HepG2 (cell line): Measurements from ENCODE around the gene APOC1. TPM values are rescaled to one million over a fixed set of nuclear protein-coding genes. Genes with fewer than 3 reads are reported as not detected.

Experiments used
- CENPT ChIP-seq: sonication (generic); formaldehyde crosslinking; IDR thresholded peaks from 2 replicates; pipeline ENCODE4 v1.8.0; 2022; ENCODE audit warnings: low read depth, mild to moderate bottlenecking, moderate library complexity, missing genetic modification reagents
- DMAP1 ChIP-seq: IDR thresholded peaks from 2 replicates; pipeline ENCODE4 v1.6.1; 2016
- DNMT3B ChIP-seq: conservative IDR thresholded peaks from 2 replicates; pipeline ENCODE4 v1.6.1; 2016; ENCODE audit warnings: missing biosample characterization, control low read depth
- EP300 ChIP-seq, 3 experiments: sonication (generic) in 1 of 3; formaldehyde crosslinking in 1 of 3; IDR thresholded peaks; 2 replicates each; pipeline versions ENCODE4 v1.5.1 to v1.6.1; 2011 to 2020; ENCODE audit warnings: low read depth in 2 of 3, low read length in 2 of 3, borderline replicate concordance in 1 of 3, improper control_type of control experiment in 1 of 3, mild to moderate bottlenecking in 1 of 3, missing genetic modification reagents in 1 of 3, moderate library complexity in 1 of 3
- ERF ChIP-seq: IDR thresholded peaks from 2 replicates; pipeline ENCODE4 v1.6.1; 2018; ENCODE audit warnings: missing biosample characterization, missing genetic modification reagents
- GATAD2A ChIP-seq: IDR thresholded peaks from 2 replicates; pipeline ENCODE4 v1.6.1; 2016
- HCFC1 ChIP-seq: fragments of 150-350 bp; IDR thresholded peaks from 2 replicates; pipeline ENCODE4 v1.6.1; 2014; ENCODE audit warnings: low read depth, low read length
- HNRNPL ChIP-seq: fragments of 200-400 bp; formaldehyde crosslinking; IDR thresholded peaks from 2 replicates; pipeline ENCODE4 v1.6.1; 2017; ENCODE audit warnings: mild to moderate bottlenecking, low read depth, low read length
- KDM5B ChIP-seq: sonication (generic); formaldehyde crosslinking; IDR thresholded peaks from 2 replicates; pipeline ENCODE4 v1.4.0; 2020; ENCODE audit warnings: missing genetic modification reagents, mild to moderate bottlenecking, borderline replicate concordance
- KLF11 ChIP-seq: IDR thresholded peaks from 2 replicates; pipeline ENCODE4 v1.6.1; 2016; ENCODE audit warnings: missing compliant biosample characterization
- MXD3 ChIP-seq: IDR thresholded peaks from 2 replicates; pipeline ENCODE4 v1.6.1; 2016; ENCODE audit warnings: mild to moderate bottlenecking, missing biosample characterization, missing genetic modification reagents
- PHF21A ChIP-seq: sonication (generic); formaldehyde crosslinking; IDR thresholded peaks from 2 replicates; pipeline ENCODE4 v1.5.0; 2020; ENCODE audit warnings: mild to moderate bottlenecking, missing genetic modification reagents
- POLR2AphosphoS5 ChIP-seq: IDR thresholded peaks from 2 replicates; pipeline ENCODE4 v1.6.1; 2012; ENCODE audit warnings: low read depth, low read length
- RBAK ChIP-seq: sonication (generic); formaldehyde crosslinking; IDR thresholded peaks from 2 replicates; pipeline ENCODE4 v1.5.1; 2020; ENCODE audit warnings: mild to moderate bottlenecking, missing genetic modification reagents
- RBM22 ChIP-seq: fragments of 200-400 bp; formaldehyde crosslinking; optimal IDR thresholded peaks from 2 replicates; pipeline ENCODE3; 2017; ENCODE audit warnings: mild to moderate bottlenecking, low read length, moderate library complexity
- YEATS4 ChIP-seq: sonication (generic); formaldehyde crosslinking; IDR thresholded peaks from 2 replicates; pipeline ENCODE4 v1.4.0; 2020; ENCODE audit warnings: missing genetic modification reagents, borderline replicate concordance
- ZBED4 ChIP-seq: sonication (generic); formaldehyde crosslinking; IDR thresholded peaks from 2 replicates; pipeline ENCODE4 v1.4.0; 2020; ENCODE audit warnings: missing genetic modification reagents, borderline replicate concordance
- ZBTB14 ChIP-seq: sonication (generic); formaldehyde crosslinking; IDR thresholded peaks from 2 replicates; pipeline ENCODE4 v1.4.0; 2020; ENCODE audit warnings: missing genetic modification reagents
- ZFP90 ChIP-seq: sonication (generic); formaldehyde crosslinking; IDR thresholded peaks from 2 replicates; pipeline ENCODE4 v1.8.0; 2022; ENCODE audit warnings: missing genetic modification reagents, mild to moderate bottlenecking, inconsistent platforms, borderline replicate concordance
- ZNF431 ChIP-seq: sonication (generic); formaldehyde crosslinking; IDR thresholded peaks from 2 replicates; pipeline ENCODE4 v1.9.0; 2022; ENCODE audit warnings: missing genetic modification reagents, low read depth, mild to moderate bottlenecking, borderline replicate concordance
- polyA plus RNA-seq, 8 experiments: library from polyadenylated mRNA; depleted of rRNA in 3 of 8; stranded (reverse) in 7 of 8; unstranded in 1 of 8; fragments of >200 nt; fragmentation: Illumina TruSeq in 4 of 8; extraction: Trizol in 4 of 8; gene quantifications; 2 replicates each; pipeline versions ENCODE4 v1.2.1 to v1.2.3, GENCODE V29; 2011 to 2016; ENCODE audit warnings: low read depth in 4 of 8, missing spikeins in 1 of 8, mixed read lengths in 1 of 8; ENCODE audit not compliant: insufficient read depth in 1 of 8
- total RNA-seq, 5 experiments: library from RNA; depleted of rRNA; stranded (reverse); fragments of >200 nt; fragmentation: Illumina TruSeq; extraction: Trizol; gene quantifications; 2 replicates each; pipeline ENCODE4 v1.2.3, GENCODE V29; 2016; ENCODE audit warnings: low read depth in 1 of 5
- TF ChIP-seq, protein P1 (sequence below): sonication (generic); formaldehyde crosslinking; IDR thresholded peaks from 2 replicates; pipeline ENCODE4 v1.8.0; 2022; ENCODE audit warnings: mild to moderate bottlenecking, missing genetic modification reagents
- TF ChIP-seq, protein P2 (sequence below): sonication (generic); formaldehyde crosslinking; IDR thresholded peaks from 2 replicates; pipeline ENCODE4 v1.8.1; 2023; ENCODE audit warnings: mild to moderate bottlenecking, missing genetic modification reagents

The APOC1 gene
- total and polyA plus RNA-seq, 2 of the 13 experiments (the other 11 are each of a cell fraction or from before 2014, with no cell fraction given): 600 to 1,235 TPM

DNA sequence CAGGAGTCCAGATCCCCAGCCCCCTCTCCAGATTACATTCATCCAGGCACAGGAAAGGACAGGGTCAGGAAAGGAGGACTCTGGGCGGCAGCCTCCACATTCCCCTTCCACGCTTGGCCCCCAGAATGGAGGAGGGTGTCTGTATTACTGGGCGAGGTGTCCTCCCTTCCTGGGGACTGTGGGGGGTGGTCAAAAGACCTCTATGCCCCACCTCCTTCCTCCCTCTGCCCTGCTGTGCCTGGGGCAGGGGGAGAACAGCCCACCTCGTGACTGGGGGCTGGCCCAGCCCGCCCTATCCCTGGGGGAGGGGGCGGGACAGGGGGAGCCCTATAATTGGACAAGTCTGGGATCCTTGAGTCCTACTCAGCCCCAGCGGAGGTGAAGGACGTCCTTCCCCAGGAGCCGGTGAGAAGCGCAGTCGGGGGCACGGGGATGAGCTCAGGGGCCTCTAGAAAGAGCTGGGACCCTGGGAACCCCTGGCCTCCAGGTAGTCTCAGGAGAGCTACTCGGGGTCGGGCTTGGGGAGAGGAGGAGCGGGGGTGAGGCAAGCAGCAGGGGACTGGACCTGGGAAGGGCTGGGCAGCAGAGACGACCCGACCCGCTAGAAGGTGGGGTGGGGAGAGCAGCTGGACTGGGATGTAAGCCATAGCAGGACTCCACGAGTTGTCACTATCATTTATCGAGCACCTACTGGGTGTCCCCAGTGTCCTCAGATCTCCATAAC is 8.8 kb upstream of the APOC1 start, which contains the start of gene APOE (continued):
- TF ChIP-seq EP300 (IDR thresholded peaks at IDR 0.05; ENCODE audit: low read depth in 2 of 2, low read length in 2 of 2) (peak in 1 of 2 experiments; percentile 45; a peak in 1 of 4 replicates), EP300 (CRISPR knock-in tag; IDR thresholded peaks at IDR 0.05; ENCODE audit: borderline replicate concordance) (no peak; the same call in 1 of the 2 replicates), ZNF431 (no peak), KDM5B (CRISPR knock-in tag) (peak; percentile 66; the same call in 1 of the 2 replicates), ZBED4 (CRISPR knock-in tag) (no peak), HNRNPL (0 out of 2 replicates have a peak, but pooled peaks have one; percentile 49), GATAD2A (CRISPR knock-in tag) (peak; percentile 47; the same call in 1 of the 2 replicates), HCFC1 (no peak), YEATS4 (no peak), PHF21A (CRISPR knock-in tag) (peak; percentile 28; the same call in 1 of the 2 replicates), RBAK (CRISPR knock-in tag) (no peak), CENPT (CRISPR knock-in tag) (no peak), POLR2AphosphoS5 (peak; percentile 94), ERF (peak; percentile 17; the same call in 1 of the 2 replicates), RBM22 (peak; percentile 35), KLF11 (CRISPR knock-in tag) (no peak), DNMT3B (no peak), ZBTB14 (CRISPR knock-in tag) (no peak), MXD3 (CRISPR knock-in tag) (peak; percentile 11; the same call in 1 of the 2 replicates), DMAP1 (CRISPR knock-in tag) (peak; percentile 65), ZFP90 (CRISPR knock-in tag) (no peak)
- TF ChIP-seq, protein P1, sequence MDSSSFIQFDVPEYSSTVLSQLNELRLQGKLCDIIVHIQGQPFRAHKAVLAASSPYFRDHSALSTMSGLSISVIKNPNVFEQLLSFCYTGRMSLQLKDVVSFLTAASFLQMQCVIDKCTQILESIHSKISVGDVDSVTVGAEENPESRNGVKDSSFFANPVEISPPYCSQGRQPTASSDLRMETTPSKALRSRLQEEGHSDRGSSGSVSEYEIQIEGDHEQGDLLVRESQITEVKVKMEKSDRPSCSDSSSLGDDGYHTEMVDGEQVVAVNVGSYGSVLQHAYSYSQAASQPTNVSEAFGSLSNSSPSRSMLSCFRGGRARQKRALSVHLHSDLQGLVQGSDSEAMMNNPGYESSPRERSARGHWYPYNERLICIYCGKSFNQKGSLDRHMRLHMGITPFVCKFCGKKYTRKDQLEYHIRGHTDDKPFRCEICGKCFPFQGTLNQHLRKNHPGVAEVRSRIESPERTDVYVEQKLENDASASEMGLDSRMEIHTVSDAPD (CRISPR knock-in tag): peak; percentile 26; the same call in 1 of the 2 replicates
- TF ChIP-seq, protein P2, sequence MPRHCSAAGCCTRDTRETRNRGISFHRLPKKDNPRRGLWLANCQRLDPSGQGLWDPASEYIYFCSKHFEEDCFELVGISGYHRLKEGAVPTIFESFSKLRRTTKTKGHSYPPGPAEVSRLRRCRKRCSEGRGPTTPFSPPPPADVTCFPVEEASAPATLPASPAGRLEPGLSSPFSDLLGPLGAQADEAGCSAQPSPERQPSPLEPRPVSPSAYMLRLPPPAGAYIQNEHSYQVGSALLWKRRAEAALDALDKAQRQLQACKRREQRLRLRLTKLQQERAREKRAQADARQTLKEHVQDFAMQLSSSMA (CRISPR knock-in tag): no peak
